Spleen (tissue), 7 donors: ENCODE measurements around the gene OLFM4.

ENCODE experiments used
- CTCF ChIP-seq, 11 experiments: fragments of 200-600 bp in 7 of 11; fragments of 450-650 bp in 4 of 11; sonication (generic) in 4 of 11; IDR thresholded peaks in 8 of 11; conservative IDR thresholded peaks in 3 of 11; 1 replicate in 7 of 11; 2 replicates in 4 of 11; pipeline versions ENCODE4 v1.4.0 to v1.8.0; 2016 to 2021; ENCODE audit warnings: antibody characterized with exemption in 11 of 11, inconsistent platforms in 4 of 11, mild to moderate bottlenecking in 1 of 11
- POLR2AphosphoS5 ChIP-seq, 3 donors: sonication (generic); formaldehyde crosslinking; IDR thresholded peaks; one replicate each; pipeline ENCODE4 v1.5.1; 2017; ENCODE audit warnings: antibody characterized with exemption in 3 of 3
- donor health status: DM: no; HTN: no; CAD: no; lungs with moderate emphysema.
- donor health status: DM: no; HTN: no; CAD: no.
- donor health status: DM: no; HTN: no; CAD: no.

- TF ChIP-seq POLR2AphosphoS5 (IDR thresholded peaks at IDR 0.05): no peak
- TF ChIP-seq CTCF (IDR thresholded peaks at IDR 0.05 in 8 of 11, conservative IDR thresholded peaks at IDR 0.05 in 3 of 11): no peak
Measured at GRCh38 chr13:53028063-53028462, 550 bp upstream of the OLFM4 start.
